Skin of body (tissue), 3 donors: ENCODE measurements around the gene PPM1E. TPM values are rescaled to one million over a fixed set of nuclear protein-coding genes. Genes with fewer than 3 reads are reported as not detected.

Experiments used
- DNase-seq: peaks from one replicate; lab custom pipeline; 2025; lab: John Stamatoyannopoulos, UW
- small RNA-seq: library from RNA; depleted of rRNA; stranded (forward); fragments of <200 nt; gene quantifications from one replicate; pipeline ENCODE3, GENCODE V24; 2014; ENCODE audit warnings: low replicate concordance
- total RNA-seq: library from RNA; depleted of rRNA; stranded (reverse); fragments of >200 nt; gene quantifications from one replicate; pipeline ENCODE4 v1.2.3, GENCODE V29; 2014

The PPM1E gene
- total RNA-seq, 1 donor from 2014 or later = 0.89 TPM

DNA sequence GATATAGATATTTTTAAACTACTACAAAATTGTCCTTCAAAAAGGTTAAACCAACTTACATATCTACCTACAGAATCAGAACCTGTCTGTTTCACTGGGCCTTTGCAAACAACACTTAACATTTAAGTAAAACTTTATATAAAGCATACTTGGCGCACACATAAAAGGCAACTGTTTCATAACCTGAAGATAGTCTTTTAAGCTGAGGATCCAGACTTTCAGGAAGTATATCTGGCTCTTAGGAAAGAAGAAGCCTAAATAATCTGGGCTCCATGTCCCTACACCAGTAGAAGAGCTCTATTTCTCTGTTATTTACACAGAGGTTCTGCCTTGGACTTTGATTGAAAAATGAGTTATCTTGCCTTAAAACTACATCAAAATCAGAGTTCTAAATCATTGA, 275.2 kb downstream of the PPM1E start:
- DNase-seq = no peak

Small RNAs within 50 kb of the gene (small RNA-seq; reads per million reads assigned to genes)
- not detected for gene AC025521.1
- not detected for gene RF00017
- gene RNU6-518P = not detected

Other genes with a start within 250 kb of the PPM1E start
- gene MTMR4, start 241.2 kb upstream of the PPM1E start, total RNA-seq = 29.4 TPM
- gene TEX14, start 63.8 kb upstream of the PPM1E start, total RNA-seq = 0.10 TPM
- 22.4 TPM for gene RAD51C, start 63.3 kb upstream of the PPM1E start, total RNA-seq